HAP-1 (cell line): ENCODE data around the gene C16orf96.

Experiments
- DNase-seq, 2 experiments: peaks; one replicate each; pipeline ENCODE4 v3.0.0-alpha.2; 2016 to 2020; ENCODE audit warnings: low spot score in 2 of 2
- H3K27me3 ChIP-seq: fragments of 250-450 bp; sonication (Bioruptor Pico); 2 replicates; pipeline ENCODE4 v1.5.1; 2020; ENCODE audit warnings: low read depth, mild to moderate bottlenecking, moderate library complexity
- H3K36me3 ChIP-seq: fragments of 250-450 bp; sonication (Bioruptor Pico); replicated peaks from 2 replicates; pipeline ENCODE4 v1.5.1; 2020; ENCODE audit warnings: mild to moderate bottlenecking
- H3K4me1 ChIP-seq: fragments of 250-450 bp; sonication (Bioruptor Pico); 2 replicates; pipeline ENCODE4 v1.5.1; 2020; ENCODE audit warnings: mild to moderate bottlenecking
- H3K4me3 ChIP-seq: fragments of 250-450 bp; sonication (Bioruptor Pico); 2 replicates; pipeline ENCODE4 v1.5.1; 2020; ENCODE audit warnings: mild to moderate bottlenecking, moderate library complexity
- H3K9me3 ChIP-seq: fragments of 250-450 bp; sonication (Bioruptor Pico); 2 replicates; pipeline ENCODE4 v1.5.1; 2020; ENCODE audit warnings: mild to moderate bottlenecking, moderate library complexity
- in situ Hi-C: fragments of 300-500 bp; cut with MboI; formaldehyde crosslinking; loops from 3 replicates; pipeline ENCODE4 v1.14.3; 2020; ENCODE audit warnings: low sequenced_read_pairs, inconsistent platforms, mixed read lengths

The C16orf96 gene

GRCh38 chr16:4615384-4616046 lies 59.4 kb downstream of the C16orf96 start:
- H3K4me1 ChIP-seq: peaks cover 17% of the 10 kb centered on the region
- H3K36me3 ChIP-seq: no peaks in the 10 kb centered on the region; the same call in 1 of the 2 replicates
- peak overlapping the region; percentile 63 for H3K4me3 ChIP-seq
- in situ Hi-C loops: no loop called here
- no peak for DNase-seq
- H3K9me3 ChIP-seq: no peaks in the 10 kb centered on the region
- no peaks in the 10 kb centered on the region for H3K27me3 ChIP-seq

- peak overlapping the region; percentile 41 for H3K4me3 ChIP-seq
- no peaks in the 10 kb centered on the region for H3K9me3 ChIP-seq
- peak; percentile 99 for DNase-seq
- H3K27me3 ChIP-seq: no peaks in the 10 kb centered on the region
- H3K36me3 ChIP-seq: no peaks in the 10 kb centered on the region; the same call in 1 of the 2 replicates
- peaks cover 17% of the 10 kb centered on the region for H3K4me1 ChIP-seq
- in situ Hi-C loops: no loop called here
Measured at GRCh38 chr16:4616047-4616811, 60.1 kb downstream of the C16orf96 start.

- Histone ChIP-seq H3K4me1 (peaks cover 17% of the 10 kb centered on the region), H3K9me3 (0 out of 2 replicates have a peak, but pooled peaks cover under 1% of the 10 kb centered on the region), H3K27me3 (no peaks in the 10 kb centered on the region), H3K36me3 (no peaks in the 10 kb centered on the region; the same call in 1 of the 2 replicates), H3K4me3 (no peak overlapping the region)
- DNase-seq: no peak
- in situ Hi-C loops: no loop called here
Measured at GRCh38 chr16:4617880-4618279, 61.7 kb downstream of the C16orf96 start.

- no peaks in the 10 kb centered on the region for H3K27me3 ChIP-seq
- 0 out of 2 replicates have a peak, but pooled peaks cover 2% of the 10 kb centered on the region for H3K9me3 ChIP-seq
- no peaks in the 10 kb centered on the region; the same call in 1 of the 2 replicates for H3K36me3 ChIP-seq
- H3K4me3 ChIP-seq: no peak overlapping the region
- no peak for DNase-seq
- in situ Hi-C loops: no loop called here
- peaks cover 17% of the 10 kb centered on the region for H3K4me1 ChIP-seq
Measured at GRCh38 chr16:4618645-4619418, 62.7 kb downstream of the C16orf96 start.

GRCh38 chr16:4623593-4623992 lies 67.5 kb downstream of the C16orf96 start:
- Histone ChIP-seq H3K4me3 (no peak overlapping the region), H3K4me1 (0 out of 2 replicates have a peak, but pooled peaks cover 2% of the 10 kb centered on the region), H3K9me3 (0 out of 2 replicates have a peak, but pooled peaks cover 2% of the 10 kb centered on the region), H3K27me3 (no peaks in the 10 kb centered on the region), H3K36me3 (peaks cover 8% of the 10 kb centered on the region)
- in situ Hi-C loops: no loop called here
- no peak for DNase-seq

GRCh38 chr16:4624015-4624826 lies 68.1 kb downstream of the C16orf96 start, which contains the start of gene MGRN1:
Gene MGRN1, plus strand, starts transcription at chr16:4624826. Its CDS starts 135 bp downstream, at chr16:4624961.
- H3K9me3 ChIP-seq: 0 out of 2 replicates have a peak, but pooled peaks cover 2% of the 10 kb centered on the region
- in situ Hi-C loops: no loop called here
- H3K36me3 ChIP-seq: peaks cover 8% of the 10 kb centered on the region
- peak within 1 kb of the TSS; percentile 82 for H3K4me3 ChIP-seq
- H3K4me1 ChIP-seq: 0 out of 2 replicates have a peak, but pooled peaks cover 2% of the 10 kb centered on the region
- peak; percentile 92 to 96 for DNase-seq
- H3K27me3 ChIP-seq: no peaks in the 10 kb centered on the region

GRCh38 chr16:4624827-4625559 lies 68.9 kb downstream of the C16orf96 start:
- Histone ChIP-seq H3K4me1 (0 out of 2 replicates have a peak, but pooled peaks cover 2% of the 10 kb centered on the region), H3K27me3 (no peaks in the 10 kb centered on the region), H3K36me3 (peaks cover 8% of the 10 kb centered on the region), H3K4me3 (peak overlapping the region; percentile 82), H3K9me3 (0 out of 2 replicates have a peak, but pooled peaks cover 2% of the 10 kb centered on the region)
- peak; percentile 27 to 72 for DNase-seq
- in situ Hi-C loops: no loop called here

GRCh38 chr16:4625560-4626159 lies 69.5 kb downstream of the C16orf96 start:
- in situ Hi-C loops: no loop called here

GRCh38 chr16:4626396-4626795 lies 70.3 kb downstream of the C16orf96 start:
- no peak for DNase-seq
- peaks cover 6% of the 10 kb centered on the region for H3K9me3 ChIP-seq
- 0 out of 2 replicates have a peak, but pooled peaks cover 2% of the 10 kb centered on the region for H3K4me1 ChIP-seq
- H3K4me3 ChIP-seq: no peak overlapping the region; the same call in 1 of the 2 replicates
- in situ Hi-C loops: no loop called here
- H3K27me3 ChIP-seq: no peaks in the 10 kb centered on the region
- peaks cover 8% of the 10 kb centered on the region for H3K36me3 ChIP-seq

More at GRCh38 chr16:4625560-4626159, 69.5 kb downstream of the C16orf96 start:
- Histone ChIP-seq H3K4me1 (0 out of 2 replicates have a peak, but pooled peaks cover 2% of the 10 kb centered on the region), H3K4me3 (peak overlapping the region; percentile 82), H3K36me3 (peaks cover 8% of the 10 kb centered on the region), H3K9me3 (0 out of 2 replicates have a peak, but pooled peaks cover 2% of the 10 kb centered on the region), H3K27me3 (no peaks in the 10 kb centered on the region)
- no peak for DNase-seq

- Histone ChIP-seq H3K9me3 (peaks cover 5% of the 10 kb centered on the region), H3K36me3 (peaks cover 11% of the 10 kb centered on the region), H3K4me3 (no peak overlapping the region), H3K4me1 (0 out of 2 replicates have a peak, but pooled peaks cover 2% of the 10 kb centered on the region), H3K27me3 (no peaks in the 10 kb centered on the region)
- no peak for DNase-seq
- in situ Hi-C loops: no loop called here
Measured at GRCh38 chr16:4628283-4628682, 72.1 kb downstream of the C16orf96 start.

- Histone ChIP-seq H3K4me1 (no peaks in the 10 kb centered on the region), H3K9me3 (peaks cover 5% of the 10 kb centered on the region), H3K4me3 (no peak overlapping the region), H3K36me3 (peaks cover 14% of the 10 kb centered on the region), H3K27me3 (no peaks in the 10 kb centered on the region)
- no peak for DNase-seq
- in situ Hi-C loops: no loop called here
Measured at GRCh38 chr16:4631444-4631843, 75.3 kb downstream of the C16orf96 start.
